SH-SY5Y (cell line): ENCODE results near the gene DPCD.

Experiments used
- GATA2 ChIP-seq: IDR thresholded peaks from 2 replicates; pipeline ENCODE4 v1.6.1; 2011; ENCODE audit warnings: mild to moderate bottlenecking, low read depth, low read length
- GATA3 ChIP-seq: IDR thresholded peaks from 2 replicates; pipeline ENCODE4 v1.6.1; 2011; ENCODE audit warnings: low read depth, mild to moderate bottlenecking, low read length, moderate library complexity

GRCh38 chr10:101616415-101617101 lies 28.4 kb downstream of the DPCD start:
- TF ChIP-seq GATA2 (peak; percentile 58; the same call in 1 of the 2 replicates), GATA3 (no peak)
